MM.1S (cell line): ENCODE measurements around the gene CNTF.

ENCODE experiments used
- CTCF ChIP-seq: fragments of 300-600 bp; sonication (generic); IDR thresholded peaks from 2 replicates; pipeline ENCODE4 v1.5.1; 2016; ENCODE audit warnings: antibody characterized with exemption, low read length, mixed read lengths
- EZH2 ChIP-seq: fragments of 300-600 bp; sonication (generic); optimal IDR thresholded peaks from 2 replicates; pipeline ENCODE3; 2017; ENCODE audit warnings: low read depth, mild to moderate bottlenecking, antibody characterized with exemption, low read length, mixed read lengths
- EZH2phosphoT487 ChIP-seq: fragments of 300-600 bp; sonication (generic); IDR thresholded peaks from 2 replicates; pipeline ENCODE4 v1.6.1; 2018; ENCODE audit warnings: antibody characterized with exemption, low read length

GRCh38 chr11:58654908-58655296 lies 32.4 kb downstream of the CNTF start:
- no peak for TF ChIP-seq CTCF
- TF ChIP-seq EZH2phosphoT487, result no peak
- TF ChIP-seq EZH2, result no peak
